Neural progenitor cell (in vitro differentiated cells): ENCODE results near the gene FILIP1. TPM values are rescaled to one million over a fixed set of nuclear protein-coding genes. Genes with fewer than 3 reads are reported as not detected.
"Not testable (repeated sequence)": the region's sequence is repeated elsewhere in the genome, so short reads cannot be mapped to it uniquely, and the experiment has no call there.

Experiments used
- DNase-seq: peaks from one replicate; pipeline ENCODE4 v3.0.0-alpha.2; 2016; ENCODE audit warnings: low spot score
- H2AFZ ChIP-seq: fragments of 200-600 bp; sonication (generic); replicated peaks from 2 replicates; pipeline ENCODE4 v1.6.1; 2016; ENCODE audit warnings: antibody characterized with exemption
- H3F3A ChIP-seq: fragments of 200-600 bp; sonication (generic); 2 replicates; pipeline ENCODE4 v1.6.1; 2016; ENCODE audit warnings: antibody characterized with exemption, low read depth
- H3K27ac ChIP-seq: fragments of 200-600 bp; sonication (generic); 2 replicates; pipeline ENCODE4 v1.5.1; 2016; ENCODE audit warnings: mild to moderate bottlenecking
- H3K27me3 ChIP-seq: fragments of 200-600 bp; sonication (generic); 2 replicates; pipeline ENCODE4 v1.6.1; 2016; ENCODE audit warnings: mild to moderate bottlenecking, moderate library complexity
- H3K36me3 ChIP-seq: fragments of 200-600 bp; sonication (generic); 2 replicates; pipeline ENCODE4 v1.5.1; 2016
- H3K4me1 ChIP-seq: fragments of 200-600 bp; sonication (generic); 2 replicates; pipeline ENCODE4 v1.6.1; 2016; ENCODE audit warnings: mixed run types
- H3K4me2 ChIP-seq: fragments of 200-600 bp; sonication (generic); 2 replicates; pipeline ENCODE4 v1.6.1; 2016
- H3K4me3 ChIP-seq: fragments of 200-600 bp; sonication (generic); 2 replicates; pipeline ENCODE4 v1.5.1; 2016
- H3K79me2 ChIP-seq: fragments of 200-600 bp; sonication (generic); 2 replicates; pipeline ENCODE4 v1.6.1; 2016; ENCODE audit warnings: low read depth
- H3K9ac ChIP-seq: fragments of 200-600 bp; sonication (generic); 2 replicates; pipeline ENCODE4 v1.6.1; 2016
- H3K9me3 ChIP-seq: fragments of 200-600 bp; sonication (generic); 2 replicates; pipeline ENCODE4 v1.5.1; 2016; ENCODE audit warnings: low read depth
- H4K20me1 ChIP-seq: fragments of 200-600 bp; sonication (generic); 2 replicates; pipeline ENCODE4 v1.6.1; 2016; ENCODE audit warnings: low read depth
- H3K27ac Mint-ChIP-seq: 3 replicates; pipeline ENCODE4 v1.8.0; 2021; ENCODE audit warnings: mixed read lengths
- H3K27me3 Mint-ChIP-seq: 2 replicates; pipeline ENCODE4 v1.8.0; 2022; ENCODE audit warnings: low read depth, mild to moderate bottlenecking, inconsistent platforms, moderate library complexity, mixed read lengths; ENCODE audit not compliant: insufficient read depth
- H3K36me3 Mint-ChIP-seq: 3 replicates; pipeline ENCODE4 v1.8.0; 2021; ENCODE audit warnings: mixed read lengths
- H3K4me1 Mint-ChIP-seq: 3 replicates; pipeline ENCODE4 v1.8.0; 2021; ENCODE audit warnings: mixed read lengths
- H3K4me3 Mint-ChIP-seq: 3 replicates; pipeline ENCODE4 v1.8.0; 2021; ENCODE audit warnings: mild to moderate bottlenecking, moderate library complexity, mixed read lengths
- H3K9me3 Mint-ChIP-seq: 3 replicates; pipeline ENCODE4 v1.8.0; 2020; ENCODE audit warnings: mixed read lengths
- CTCF ChIP-seq: fragments of 200-600 bp; sonication (generic); IDR thresholded peaks from 2 replicates; pipeline ENCODE4 v1.5.1; 2017; ENCODE audit warnings: antibody characterized with exemption, mild to moderate bottlenecking
- EZH2 ChIP-seq: fragments of 200-600 bp; sonication (generic); IDR thresholded peaks from 2 replicates; pipeline ENCODE4 v1.6.1; 2017; ENCODE audit warnings: antibody characterized with exemption, mild to moderate bottlenecking, moderate library complexity
- EZH2phosphoT487 ChIP-seq: fragments of 200-600 bp; sonication (generic); IDR thresholded peaks from 2 replicates; pipeline ENCODE4 v1.6.1; 2017; ENCODE audit warnings: antibody characterized with exemption
- total RNA-seq: library from RNA; depleted of rRNA; stranded (reverse); fragments of >200 nt; gene quantifications from 2 replicates; pipeline ENCODE4 v1.2.3, GENCODE V29; 2015; ENCODE audit warnings: low replicate concordance

Gene FILIP1
- total RNA-seq, 1 donor from 2014 or later = 22.6 TPM

- Mint-ChIP-seq H3K4me3 (no peak overlapping the region), H3K9me3 (peaks cover 9% of the 10 kb centered on the region), H3K27me3 (no peaks in the 10 kb centered on the region), H3K36me3 (no peaks in the 10 kb centered on the region), H3K4me1 (peaks cover 7% of the 10 kb centered on the region), H3K27ac (no peak overlapping the region)
- no peak overlapping the region for H3K4me3 ChIP-seq
- no peaks in the 10 kb centered on the region for H4K20me1 ChIP-seq
- H3K9ac ChIP-seq = no peak overlapping the region
- no peak for DNase-seq
- H3K27me3 ChIP-seq = no peaks in the 10 kb centered on the region
- no peaks in the 10 kb centered on the region for H3F3A ChIP-seq
- TF ChIP-seq EZH2phosphoT487 (no peak), EZH2 (no peak), CTCF (no peak)
- no peak overlapping the region for H2AFZ ChIP-seq
- H3K4me2 ChIP-seq = no peak overlapping the region
- no peak overlapping the region for H3K27ac ChIP-seq
- H3K9me3 ChIP-seq = no peaks in the 10 kb centered on the region
- no peaks in the 10 kb centered on the region for H3K4me1 ChIP-seq
- no peaks in the 10 kb centered on the region for H3K79me2 ChIP-seq
- no peaks in the 10 kb centered on the region for H3K36me3 ChIP-seq
Observed at GRCh38 chr6:75414445-75415021, 79.1 kb downstream of the FILIP1 start.

GRCh38 chr6:75412969-75413662, 80.5 kb downstream of the FILIP1 start:
- Histone ChIP-seq H3K4me1 (no peaks in the 10 kb centered on the region), H3K4me3 (no peak overlapping the region), H2AFZ (no peak overlapping the region), H4K20me1 (no peaks in the 10 kb centered on the region), H3F3A (no peaks in the 10 kb centered on the region), H3K36me3 (no peaks in the 10 kb centered on the region), H3K27ac (no peak overlapping the region), H3K9me3 (no peaks in the 10 kb centered on the region), H3K27me3 (no peaks in the 10 kb centered on the region), H3K9ac (no peak overlapping the region), H3K79me2 (no peaks in the 10 kb centered on the region), H3K4me2 (no peak overlapping the region)
- Mint-ChIP-seq H3K27ac (no peak overlapping the region), H3K4me1 (no peaks in the 10 kb centered on the region), H3K4me3 (no peak overlapping the region), H3K27me3 (no peaks in the 10 kb centered on the region), H3K36me3 (no peaks in the 10 kb centered on the region), H3K9me3 (peaks cover 9% of the 10 kb centered on the region)
- no peak for DNase-seq
- TF ChIP-seq EZH2 (no peak), EZH2phosphoT487 (no peak), CTCF (no peak)

- H3K4me3 ChIP-seq, H3K4me1 ChIP-seq, H3K27me3 ChIP-seq, H3K27ac ChIP-seq, H3K4me1 Mint-ChIP-seq, H3K9me3 ChIP-seq, H2AFZ ChIP-seq, H3K79me2 ChIP-seq, H3K9me3 Mint-ChIP-seq, H3K27ac Mint-ChIP-seq, H4K20me1 ChIP-seq, H3K4me3 Mint-ChIP-seq, H3F3A ChIP-seq, DNase-seq, H3K9ac ChIP-seq, H3K36me3 Mint-ChIP-seq, H3K36me3 ChIP-seq, H3K27me3 Mint-ChIP-seq, H3K4me2 ChIP-seq: not testable (repeated sequence)
Observed at GRCh38 chr6:75410564-75410963, 83.0 kb downstream of the FILIP1 start.

- Histone ChIP-seq H3K27ac (no peak overlapping the region), H3K4me2 (no peak overlapping the region), H4K20me1 (no peaks in the 10 kb centered on the region), H3F3A (no peaks in the 10 kb centered on the region), H2AFZ (no peak overlapping the region), H3K36me3 (no peaks in the 10 kb centered on the region), H3K27me3 (no peaks in the 10 kb centered on the region), H3K9ac (no peak overlapping the region), H3K4me1 (no peaks in the 10 kb centered on the region), H3K9me3 (no peaks in the 10 kb centered on the region), H3K79me2 (no peaks in the 10 kb centered on the region), H3K4me3 (no peak overlapping the region)
- no peak overlapping the region for H3K4me3 Mint-ChIP-seq
- no peak for DNase-seq
- no peaks in the 10 kb centered on the region for H3K36me3 Mint-ChIP-seq
- H3K4me1 Mint-ChIP-seq = no peaks in the 10 kb centered on the region
- TF ChIP-seq EZH2phosphoT487 = no peak
- no peak for TF ChIP-seq CTCF
- TF ChIP-seq EZH2 = no peak
- peaks cover 2% of the 10 kb centered on the region for H3K27me3 Mint-ChIP-seq
- H3K9me3 Mint-ChIP-seq = peaks cover 9% of the 10 kb centered on the region
- H3K27ac Mint-ChIP-seq = no peak overlapping the region
Observed at GRCh38 chr6:75409928-75410327, 83.7 kb downstream of the FILIP1 start.
